ENCODE data around the gene TXNRD2.

GRCh38 chr22:19937616-19938473, 3.8 kb downstream of the TXNRD2 start:
- no peak for TF ChIP-seq POLR2AphosphoS5 (IDR thresholded peaks at IDR 0.05; ENCODE audit: low read depth, low read length)
- no peak for TF ChIP-seq TAF1 (IDR thresholded peaks at IDR 0.05; ENCODE audit: borderline replicate concordance, insufficient read depth, low read length)
- TF ChIP-seq SIN3A (IDR thresholded peaks at IDR 0.05; ENCODE audit: borderline replicate concordance, insufficient read depth, low read length), result no peak
